Neural cell (in vitro differentiated cells): ENCODE measurements around the gene MMP20. TPM values are rescaled to one million over a fixed set of nuclear protein-coding genes. Genes with fewer than 3 reads are reported as not detected.

ENCODE experiments used
- H2AFZ ChIP-seq: fragments of 200-600, 300-800 bp; sonication (generic), shearing (Covaris generic); 2 replicates; pipeline ENCODE4 v1.6.0; 2014; ENCODE audit warnings: low read depth, mild to moderate bottlenecking, antibody characterized with exemption, low read length, moderate library complexity
- H3F3A ChIP-seq: fragments of 200-600 bp; shearing (Covaris generic); 2 replicates; pipeline ENCODE4 v1.6.1; 2016; ENCODE audit warnings: mild to moderate bottlenecking, moderate library complexity, mixed read lengths, antibody characterized with exemption, low read length; ENCODE audit not compliant: insufficient read depth, poor library complexity, severe bottlenecking
- H3K27ac ChIP-seq: fragments of 200-600, 300-800 bp; sonication (generic), shearing (Covaris generic); 2 replicates; pipeline ENCODE4 v1.5.1; 2014; ENCODE audit warnings: mild to moderate bottlenecking, low read length, moderate library complexity
- H3K27me3 ChIP-seq: fragments of 300-800, 200-600 bp; sonication (generic), shearing (Covaris generic); 2 replicates; pipeline ENCODE4 v1.6.0; 2014; ENCODE audit warnings: mild to moderate bottlenecking, low read depth, low read length, moderate library complexity; ENCODE audit not compliant: insufficient read depth
- H3K36me3 ChIP-seq: fragments of 300-800, 200-600 bp; sonication (generic), shearing (Covaris generic); 2 replicates; pipeline ENCODE4 v1.5.1; 2014; ENCODE audit warnings: mild to moderate bottlenecking, antibody characterized with exemption, low read length, moderate library complexity; ENCODE audit not compliant: insufficient read depth
- H3K4me2 ChIP-seq: fragments of 300-800, 200-600 bp; sonication (generic), shearing (Covaris generic); 2 replicates; pipeline ENCODE4 v1.6.0; 2014; ENCODE audit warnings: mild to moderate bottlenecking, low read length
- H3K4me3 ChIP-seq: fragments of 300-800, 200-600 bp; sonication (generic), shearing (Covaris generic); 2 replicates; pipeline ENCODE4 v1.5.1; 2014; ENCODE audit warnings: mild to moderate bottlenecking, low read length, moderate library complexity
- H3K79me2 ChIP-seq: fragments of 200-600 bp; shearing (Covaris generic); replicated peaks from 2 replicates; pipeline ENCODE4 v1.6.0; 2014; ENCODE audit warnings: mild to moderate bottlenecking, low read length, moderate library complexity; ENCODE audit not compliant: insufficient read depth
- H3K9ac ChIP-seq: fragments of 300-800, 200-600 bp; sonication (generic), shearing (Covaris generic); 2 replicates; pipeline ENCODE4 v1.6.1; 2016; ENCODE audit warnings: mild to moderate bottlenecking, low read length, mixed read lengths
- H3K9me2 ChIP-seq: fragments of 200-600 bp; shearing (Covaris generic); 2 replicates; pipeline ENCODE4 v1.6.1; 2016; ENCODE audit warnings: mild to moderate bottlenecking, low read length, mixed read lengths; ENCODE audit not compliant: insufficient read depth
- H3K9me3 ChIP-seq: fragments of 200-600, 300-800 bp; sonication (generic), shearing (Covaris generic); 2 replicates; pipeline ENCODE4 v1.6.1; 2016; ENCODE audit warnings: mild to moderate bottlenecking, mixed run types, low read length, moderate library complexity, mixed read lengths
- H4K20me1 ChIP-seq: fragments of 200-600 bp; shearing (Covaris generic); 2 replicates; pipeline ENCODE4 v1.6.1; 2016; ENCODE audit warnings: mild to moderate bottlenecking, mixed run types; ENCODE audit not compliant: insufficient read depth
- EP300 ChIP-seq: fragments of 450-650 bp; conservative IDR thresholded peaks from 2 replicates; pipeline ENCODE4 v1.6.1; 2014; ENCODE audit warnings: antibody characterized with exemption, mild to moderate bottlenecking, moderate library complexity; ENCODE audit not compliant: poor library complexity, severe bottlenecking
- EZH2 ChIP-seq: fragments of 200-600, 300-800 bp; shearing (Covaris generic), sonication (generic); IDR thresholded peaks from 2 replicates; pipeline ENCODE4 v1.6.1; 2014; ENCODE audit warnings: antibody characterized with exemption, low read length, borderline replicate concordance, mild to moderate bottlenecking; ENCODE audit not compliant: insufficient read depth, poor library complexity, severe bottlenecking
- MXI1 ChIP-seq: fragments of 450-650 bp; conservative IDR thresholded peaks from 2 replicates; pipeline ENCODE4 v1.6.1; 2014; ENCODE audit warnings: antibody characterized with exemption, mild to moderate bottlenecking; ENCODE audit not compliant: poor library complexity, severe bottlenecking
- POLR2AphosphoS5 ChIP-seq: IDR thresholded peaks from 2 replicates; pipeline ENCODE4 v1.6.1; 2012
- RAD21 ChIP-seq: fragments of 450-650 bp; conservative IDR thresholded peaks from 2 replicates; pipeline ENCODE4 v1.6.1; 2014; ENCODE audit warnings: antibody characterized with exemption, mild to moderate bottlenecking, moderate library complexity
- SMC3 ChIP-seq: fragments of 450-650 bp; conservative IDR thresholded peaks from 2 replicates; pipeline ENCODE4 v1.6.1; 2014; ENCODE audit warnings: antibody characterized with exemption, mild to moderate bottlenecking, moderate library complexity; ENCODE audit not compliant: poor library complexity
- TAF1 ChIP-seq: IDR thresholded peaks from 2 replicates; pipeline ENCODE4 v1.6.1; 2012; ENCODE audit warnings: low read depth
- polyA plus RNA-seq: library from polyadenylated mRNA; depleted of rRNA; stranded (reverse); fragments of >200 nt; gene quantifications from 2 replicates; pipeline ENCODE4 v1.2.3, GENCODE V29; 2014
- TF ChIP-seq, protein P1 (sequence below): IDR thresholded peaks from 2 replicates; pipeline ENCODE4 v1.6.1; 2012; ENCODE audit warnings: borderline replicate concordance
- TF ChIP-seq, protein P2 (sequence below): fragments of 450-650 bp; IDR thresholded peaks from 2 replicates; pipeline ENCODE4 v1.5.1; 2014; ENCODE audit warnings: antibody characterized with exemption, mild to moderate bottlenecking, moderate library complexity; ENCODE audit not compliant: poor library complexity, severe bottlenecking

Gene MMP20
- polyA plus RNA-seq, 1 donor from 2014 or later = not detected

DNA sequence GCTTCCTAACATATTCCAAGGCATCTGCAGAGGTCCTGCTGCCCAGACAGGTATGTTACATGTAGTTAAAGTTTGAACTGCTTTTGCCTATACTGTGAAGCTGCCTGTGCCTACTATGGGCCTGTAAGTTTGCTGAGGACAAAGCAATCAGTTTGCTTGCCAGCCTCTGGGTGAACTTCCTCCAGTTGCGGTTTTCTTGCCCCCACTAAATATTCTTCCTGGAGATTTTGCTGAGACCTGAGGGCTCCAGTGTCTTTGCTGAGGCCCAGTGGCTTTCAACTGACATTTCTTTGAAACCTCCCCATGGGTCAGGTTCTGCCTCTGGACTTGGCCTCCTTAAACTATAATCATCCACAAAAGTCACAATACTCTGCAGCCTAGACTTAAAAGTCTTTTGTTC is 29.6 kb upstream of the MMP20 start:
- Histone ChIP-seq H3K79me2 (no peaks in the 10 kb centered on the region), H2AFZ (no peak overlapping the region), H3K27ac (no peak overlapping the region), H3K36me3 (no peaks in the 10 kb centered on the region), H3K9me2 (no peaks in the 10 kb centered on the region), H3F3A (no peaks in the 10 kb centered on the region), H3K4me3 (no peak overlapping the region), H3K4me2 (no peak overlapping the region), H3K9ac (no peak overlapping the region), H3K9me3 (peaks cover 7% of the 10 kb centered on the region), H3K27me3 (no peaks in the 10 kb centered on the region), H4K20me1 (no peaks in the 10 kb centered on the region)
- TF ChIP-seq, protein P1, sequence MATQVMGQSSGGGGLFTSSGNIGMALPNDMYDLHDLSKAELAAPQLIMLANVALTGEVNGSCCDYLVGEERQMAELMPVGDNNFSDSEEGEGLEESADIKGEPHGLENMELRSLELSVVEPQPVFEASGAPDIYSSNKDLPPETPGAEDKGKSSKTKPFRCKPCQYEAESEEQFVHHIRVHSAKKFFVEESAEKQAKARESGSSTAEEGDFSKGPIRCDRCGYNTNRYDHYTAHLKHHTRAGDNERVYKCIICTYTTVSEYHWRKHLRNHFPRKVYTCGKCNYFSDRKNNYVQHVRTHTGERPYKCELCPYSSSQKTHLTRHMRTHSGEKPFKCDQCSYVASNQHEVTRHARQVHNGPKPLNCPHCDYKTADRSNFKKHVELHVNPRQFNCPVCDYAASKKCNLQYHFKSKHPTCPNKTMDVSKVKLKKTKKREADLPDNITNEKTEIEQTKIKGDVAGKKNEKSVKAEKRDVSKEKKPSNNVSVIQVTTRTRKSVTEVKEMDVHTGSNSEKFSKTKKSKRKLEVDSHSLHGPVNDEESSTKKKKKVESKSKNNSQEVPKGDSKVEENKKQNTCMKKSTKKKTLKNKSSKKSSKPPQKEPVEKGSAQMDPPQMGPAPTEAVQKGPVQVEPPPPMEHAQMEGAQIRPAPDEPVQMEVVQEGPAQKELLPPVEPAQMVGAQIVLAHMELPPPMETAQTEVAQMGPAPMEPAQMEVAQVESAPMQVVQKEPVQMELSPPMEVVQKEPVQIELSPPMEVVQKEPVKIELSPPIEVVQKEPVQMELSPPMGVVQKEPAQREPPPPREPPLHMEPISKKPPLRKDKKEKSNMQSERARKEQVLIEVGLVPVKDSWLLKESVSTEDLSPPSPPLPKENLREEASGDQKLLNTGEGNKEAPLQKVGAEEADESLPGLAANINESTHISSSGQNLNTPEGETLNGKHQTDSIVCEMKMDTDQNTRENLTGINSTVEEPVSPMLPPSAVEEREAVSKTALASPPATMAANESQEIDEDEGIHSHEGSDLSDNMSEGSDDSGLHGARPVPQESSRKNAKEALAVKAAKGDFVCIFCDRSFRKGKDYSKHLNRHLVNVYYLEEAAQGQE = no peak
- no peak for TF ChIP-seq EZH2
- TF ChIP-seq POLR2AphosphoS5 = no peak
- no peak for TF ChIP-seq MXI1
- no peak for TF ChIP-seq EP300
- TF ChIP-seq RAD21 = no peak
- no peak for TF ChIP-seq SMC3
- TF ChIP-seq, protein P2, sequence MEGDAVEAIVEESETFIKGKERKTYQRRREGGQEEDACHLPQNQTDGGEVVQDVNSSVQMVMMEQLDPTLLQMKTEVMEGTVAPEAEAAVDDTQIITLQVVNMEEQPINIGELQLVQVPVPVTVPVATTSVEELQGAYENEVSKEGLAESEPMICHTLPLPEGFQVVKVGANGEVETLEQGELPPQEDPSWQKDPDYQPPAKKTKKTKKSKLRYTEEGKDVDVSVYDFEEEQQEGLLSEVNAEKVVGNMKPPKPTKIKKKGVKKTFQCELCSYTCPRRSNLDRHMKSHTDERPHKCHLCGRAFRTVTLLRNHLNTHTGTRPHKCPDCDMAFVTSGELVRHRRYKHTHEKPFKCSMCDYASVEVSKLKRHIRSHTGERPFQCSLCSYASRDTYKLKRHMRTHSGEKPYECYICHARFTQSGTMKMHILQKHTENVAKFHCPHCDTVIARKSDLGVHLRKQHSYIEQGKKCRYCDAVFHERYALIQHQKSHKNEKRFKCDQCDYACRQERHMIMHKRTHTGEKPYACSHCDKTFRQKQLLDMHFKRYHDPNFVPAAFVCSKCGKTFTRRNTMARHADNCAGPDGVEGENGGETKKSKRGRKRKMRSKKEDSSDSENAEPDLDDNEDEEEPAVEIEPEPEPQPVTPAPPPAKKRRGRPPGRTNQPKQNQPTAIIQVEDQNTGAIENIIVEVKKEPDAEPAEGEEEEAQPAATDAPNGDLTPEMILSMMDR = no peak
- TF ChIP-seq TAF1 = no peak

DNA sequence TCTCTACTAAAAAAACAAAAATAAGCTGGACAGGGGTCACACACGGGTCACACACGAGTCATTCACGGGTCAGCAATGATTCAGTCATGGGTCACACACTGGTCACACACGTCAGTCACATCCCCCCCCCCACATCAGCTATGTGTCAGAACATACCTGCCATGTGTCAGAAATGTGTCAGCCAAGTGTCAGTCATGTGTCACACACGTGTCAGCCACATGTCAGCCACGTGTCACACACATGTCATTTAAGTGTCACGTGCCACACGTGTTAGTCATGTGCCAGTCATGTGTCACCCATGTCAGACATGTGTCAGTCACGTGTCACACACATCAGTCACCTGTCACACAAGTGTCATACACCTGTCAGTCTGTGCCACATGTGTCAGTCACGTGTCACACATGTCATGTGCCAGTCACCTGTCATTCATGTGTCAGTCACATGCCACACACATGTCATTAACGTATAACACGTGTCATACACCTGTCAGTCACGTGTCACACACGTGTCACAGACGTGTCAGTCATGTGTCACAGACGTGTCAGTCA is 28.7 kb upstream of the MMP20 start:
- Histone ChIP-seq H3K9ac (no peak overlapping the region), H3K9me3 (peaks cover 7% of the 10 kb centered on the region), H3K27ac (no peak overlapping the region), H3F3A (no peaks in the 10 kb centered on the region), H3K4me2 (no peak overlapping the region), H2AFZ (no peak overlapping the region), H3K79me2 (no peaks in the 10 kb centered on the region), H4K20me1 (no peaks in the 10 kb centered on the region), H3K36me3 (no peaks in the 10 kb centered on the region), H3K9me2 (no peaks in the 10 kb centered on the region), H3K4me3 (no peak overlapping the region), H3K27me3 (no peaks in the 10 kb centered on the region)
- peak; percentile 96 for TF ChIP-seq POLR2AphosphoS5
- no peak for TF ChIP-seq RAD21
- TF ChIP-seq MXI1 = no peak
- TF ChIP-seq, protein P2 = no peak
- no peak for TF ChIP-seq EZH2
- no peak for TF ChIP-seq TAF1
- TF ChIP-seq, protein P1 = no peak
- peak; percentile 100 for TF ChIP-seq EP300
- TF ChIP-seq SMC3 = no peak
